HL-60 (cell line): ENCODE results near the gene KBTBD4.
A peak's percentile ranks its signal among the peaks of the same experiment; 100 is the strongest.

Source experiments
- DNase-seq, 2 experiments: peaks; one replicate each; pipeline ENCODE4 v3.0.0-alpha.2; 2010 to 2020; ENCODE audit warnings: low read depth in 1 of 2, low spot score in 1 of 2
- H3K27ac ChIP-seq: fragments of 250-450 bp; sonication (Bioruptor Pico); replicated peaks from 2 replicates; pipeline ENCODE4 v1.5.1; 2020; ENCODE audit warnings: mild to moderate bottlenecking, moderate library complexity
- H3K27me3 ChIP-seq: fragments of 250-450 bp; sonication (Bioruptor Pico); 2 replicates; pipeline ENCODE4 v1.5.1; 2021; ENCODE audit warnings: mild to moderate bottlenecking, moderate library complexity; ENCODE audit not compliant: insufficient read depth, poor library complexity, severe bottlenecking
- H3K4me3 ChIP-seq: replicated peaks from 2 replicates; pipeline ENCODE4 v1.5.1; 2011; ENCODE audit warnings: mild to moderate bottlenecking, control low read depth, low read length; ENCODE audit not compliant: insufficient read depth
- CTCF ChIP-seq: IDR thresholded peaks from one replicate; pipeline ENCODE4 v1.5.1; 2011; ENCODE audit warnings: low read length, control low read depth, inconsistent platforms; ENCODE audit not compliant: insufficient read depth
- GABPA ChIP-seq: IDR thresholded peaks from 2 replicates; pipeline ENCODE4 v1.6.1; 2012; ENCODE audit warnings: low read depth
- POLR2AphosphoS5 ChIP-seq: IDR thresholded peaks from 2 replicates; pipeline ENCODE4 v1.6.1; 2012; ENCODE audit warnings: low read depth
- REST ChIP-seq: IDR thresholded peaks from 2 replicates; pipeline ENCODE4 v1.6.1; 2012; ENCODE audit warnings: low read depth; ENCODE audit not compliant: insufficient replicate concordance
- SPI1 ChIP-seq: IDR thresholded peaks from 2 replicates; pipeline ENCODE4 v1.6.1; 2012; ENCODE audit warnings: low read depth, mild to moderate bottlenecking, borderline replicate concordance

Gene KBTBD4

DNA sequence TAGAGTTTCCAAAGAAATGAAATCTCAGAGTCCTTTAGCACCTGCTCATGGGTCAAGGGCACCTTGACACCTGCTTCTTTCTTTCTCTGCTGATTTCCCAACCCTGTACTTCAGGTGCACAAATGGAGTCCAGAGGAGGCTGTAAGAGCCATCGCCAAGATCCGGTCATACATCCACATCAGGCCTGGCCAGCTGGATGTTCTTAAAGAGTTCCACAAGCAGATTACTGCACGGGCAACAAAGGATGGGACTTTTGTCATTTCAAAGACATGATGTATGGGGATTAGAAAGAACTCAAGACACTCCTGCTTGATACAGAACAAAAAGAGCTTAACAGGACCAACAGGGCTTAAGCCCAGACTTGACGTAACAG is 7.4 kb downstream of the KBTBD4 start:
- no peak for DNase-seq

DNA sequence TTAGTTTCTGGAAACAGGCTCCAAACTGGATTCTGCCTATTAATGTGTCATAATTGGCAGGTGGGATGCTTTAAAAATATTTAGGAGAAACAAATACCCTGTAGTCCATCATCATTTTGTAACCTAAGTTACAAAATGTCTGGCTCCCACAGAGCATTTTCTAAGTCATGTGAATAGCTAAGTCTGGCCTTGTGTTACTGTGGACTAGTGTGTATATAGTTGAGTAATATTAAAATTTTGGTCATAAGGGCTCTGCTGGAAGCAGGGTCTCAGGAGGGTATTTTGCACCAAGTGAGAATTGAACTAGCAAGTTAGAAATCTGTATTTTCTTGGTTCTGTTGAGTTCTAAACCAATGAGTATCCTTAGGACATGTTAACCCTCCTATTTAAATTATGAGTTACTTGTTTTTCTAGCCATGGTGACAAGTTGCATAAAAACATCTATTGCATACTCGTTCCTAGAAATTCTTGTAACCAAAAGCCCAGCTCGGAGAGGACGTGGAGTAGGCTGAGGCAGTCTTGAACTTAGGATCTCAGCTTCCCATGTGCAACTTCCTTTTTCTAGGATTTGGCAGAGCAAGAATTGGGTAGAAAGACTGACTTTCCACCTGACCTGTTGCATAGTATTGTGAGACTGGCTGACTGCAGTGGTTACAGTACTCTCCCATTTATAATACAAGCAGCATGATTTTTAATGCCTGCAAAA is 8.0 kb downstream of the KBTBD4 start:
- no peak for DNase-seq
- H3K27ac ChIP-seq = 0 out of 2 replicates have a peak overlapping the region, but pooled peaks have one; percentile 19
- TF ChIP-seq POLR2AphosphoS5 (no peak), REST (no peak), CTCF (no peak), SPI1 (no peak), GABPA (no peak)
- no peak overlapping the region for H3K4me3 ChIP-seq
- H3K27me3 ChIP-seq = no peaks in the 10 kb centered on the region

More for the DNA sequence above, 7.4 kb downstream of the KBTBD4 start:
- Histone ChIP-seq H3K27ac (no peak overlapping the region), H3K27me3 (no peaks in the 10 kb centered on the region), H3K4me3 (no peak overlapping the region)
- TF ChIP-seq CTCF = no peak
- TF ChIP-seq SPI1 = no peak

- H3K27ac ChIP-seq = no peak overlapping the region
- H3K27me3 ChIP-seq = no peaks in the 10 kb centered on the region
- no peak for TF ChIP-seq SPI1
- no peak for TF ChIP-seq GABPA
- no peak for TF ChIP-seq CTCF
- no peak for TF ChIP-seq REST
- TF ChIP-seq POLR2AphosphoS5 = no peak
- no peak for DNase-seq
- no peak overlapping the region for H3K4me3 ChIP-seq
Observed at GRCh38 chr11:47569646-47570045, 9.1 kb downstream of the KBTBD4 start.

DNA sequence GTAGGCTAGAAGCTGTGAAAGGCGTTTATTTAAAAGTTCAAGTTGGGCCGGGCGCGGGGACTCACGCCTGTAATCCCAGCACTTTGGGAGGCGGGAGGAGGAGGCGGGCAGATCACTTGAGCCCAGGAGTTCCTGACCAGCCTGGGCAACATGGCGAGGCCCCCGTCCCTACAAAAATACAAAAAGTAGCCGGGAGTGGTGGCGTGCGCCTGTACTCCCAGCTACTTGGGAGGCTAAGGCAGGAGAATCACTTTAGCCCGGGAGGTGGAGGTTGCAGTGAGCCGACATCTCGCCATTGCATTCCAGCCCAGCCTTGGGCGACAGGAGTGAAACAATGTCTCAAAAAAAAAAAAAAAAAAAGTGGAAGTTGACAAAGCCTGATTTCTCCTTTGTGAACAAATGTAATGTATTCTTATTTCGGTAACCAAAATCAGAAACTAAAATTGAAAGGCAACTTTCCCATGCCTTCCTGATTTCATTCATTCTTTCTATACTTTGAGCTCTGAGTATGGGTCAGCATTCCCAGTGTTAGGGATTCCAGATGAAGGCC is 12.5 kb downstream of the KBTBD4 start:
- DNase-seq = peak in 1 of 2 experiments; percentile 25
- H3K4me3 ChIP-seq = peak overlapping the region; percentile 93
- no peak for TF ChIP-seq SPI1
- TF ChIP-seq GABPA = no peak
- no peak for TF ChIP-seq REST
- TF ChIP-seq CTCF = no peak
- TF ChIP-seq POLR2AphosphoS5 = no peak
- H3K27ac ChIP-seq = peak overlapping the region; percentile 72
- no peaks in the 10 kb centered on the region for H3K27me3 ChIP-seq
